Measurements from ENCODE around the gene CDX1.

CDX1 gene

GRCh38 chr5:150206098-150206778 is 39.7 kb downstream of the CDX1 start:
- DNase-seq (ENCODE audit: low spot score): no peak
- TF ChIP-seq CTCF (IDR thresholded peaks at IDR 0.05; ENCODE audit: borderline replicate concordance, control extremely low read depth, extremely low read depth, insufficient read depth, missing control alignments): no peak
- in situ Hi-C loops (cut with MboI; ENCODE audit: low sequenced_read_pairs, unreplicated experiment): no loop called here

GRCh38 chr5:150206779-150207115 is 40.2 kb downstream of the CDX1 start:
- no peak for TF ChIP-seq CTCF (IDR thresholded peaks at IDR 0.05; ENCODE audit: borderline replicate concordance, control extremely low read depth, extremely low read depth, insufficient read depth, missing control alignments)
- in situ Hi-C loops (cut with MboI; ENCODE audit: low sequenced_read_pairs, unreplicated experiment): no loop called here

GRCh38 chr5:150208187-150209098 is 41.9 kb downstream of the CDX1 start:
- no peak for TF ChIP-seq CTCF (IDR thresholded peaks at IDR 0.05; ENCODE audit: borderline replicate concordance, control extremely low read depth, extremely low read depth, insufficient read depth, missing control alignments)
- in situ Hi-C loops (cut with MboI; ENCODE audit: low sequenced_read_pairs, unreplicated experiment): no loop called here
- no peak for DNase-seq (ENCODE audit: low spot score)

More at GRCh38 chr5:150206779-150207115, 40.2 kb downstream of the CDX1 start:
- no peak for DNase-seq (ENCODE audit: low spot score)

- DNase-seq (ENCODE audit: low spot score): no peak
- no peak for TF ChIP-seq CTCF (IDR thresholded peaks at IDR 0.05; ENCODE audit: borderline replicate concordance, control extremely low read depth, extremely low read depth, insufficient read depth, missing control alignments)
- in situ Hi-C loops (cut with MboI; ENCODE audit: low sequenced_read_pairs, unreplicated experiment): no loop called here
Observed at GRCh38 chr5:150209099-150209635, 42.6 kb downstream of the CDX1 start.

GRCh38 chr5:150210644-150211043 is 44.1 kb downstream of the CDX1 start:
- TF ChIP-seq CTCF (IDR thresholded peaks at IDR 0.05; ENCODE audit: borderline replicate concordance, control extremely low read depth, extremely low read depth, insufficient read depth, missing control alignments): no peak
- no peak for DNase-seq (ENCODE audit: low spot score)
- in situ Hi-C loops (cut with MboI; ENCODE audit: low sequenced_read_pairs, unreplicated experiment): loop anchor here (10.0 kb wide), 1 partner anchor 46 kb away; the partner anchor contains the start of gene CDX1

GRCh38 chr5:150211156-150212030 is 44.8 kb downstream of the CDX1 start:
- DNase-seq (ENCODE audit: low spot score): no peak
- in situ Hi-C loops (cut with MboI; ENCODE audit: low sequenced_read_pairs, unreplicated experiment): loop anchor here (10.0 kb wide), 1 partner anchor 47 kb away; the partner anchor contains the start of gene CDX1
- TF ChIP-seq CTCF (IDR thresholded peaks at IDR 0.05; ENCODE audit: borderline replicate concordance, control extremely low read depth, extremely low read depth, insufficient read depth, missing control alignments): no peak
